ENCODE data around the gene RSPH6A.

DNA sequence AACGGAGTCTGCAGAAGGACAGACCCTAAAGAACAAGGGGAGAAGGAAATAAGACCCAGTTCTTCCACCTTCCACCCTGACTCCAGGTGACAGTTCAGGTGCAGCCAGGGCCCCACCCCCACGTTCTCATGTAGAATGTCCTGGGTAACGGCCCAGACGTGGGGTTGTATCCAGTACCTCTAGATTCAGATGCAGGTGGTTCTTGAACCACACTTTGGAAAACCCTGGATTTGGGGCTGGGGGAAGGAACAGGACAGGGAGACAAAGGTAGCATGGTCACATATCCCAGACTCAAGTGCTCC lies 35.0 kb downstream of the RSPH6A start:
- TF ChIP-seq, protein P1, sequence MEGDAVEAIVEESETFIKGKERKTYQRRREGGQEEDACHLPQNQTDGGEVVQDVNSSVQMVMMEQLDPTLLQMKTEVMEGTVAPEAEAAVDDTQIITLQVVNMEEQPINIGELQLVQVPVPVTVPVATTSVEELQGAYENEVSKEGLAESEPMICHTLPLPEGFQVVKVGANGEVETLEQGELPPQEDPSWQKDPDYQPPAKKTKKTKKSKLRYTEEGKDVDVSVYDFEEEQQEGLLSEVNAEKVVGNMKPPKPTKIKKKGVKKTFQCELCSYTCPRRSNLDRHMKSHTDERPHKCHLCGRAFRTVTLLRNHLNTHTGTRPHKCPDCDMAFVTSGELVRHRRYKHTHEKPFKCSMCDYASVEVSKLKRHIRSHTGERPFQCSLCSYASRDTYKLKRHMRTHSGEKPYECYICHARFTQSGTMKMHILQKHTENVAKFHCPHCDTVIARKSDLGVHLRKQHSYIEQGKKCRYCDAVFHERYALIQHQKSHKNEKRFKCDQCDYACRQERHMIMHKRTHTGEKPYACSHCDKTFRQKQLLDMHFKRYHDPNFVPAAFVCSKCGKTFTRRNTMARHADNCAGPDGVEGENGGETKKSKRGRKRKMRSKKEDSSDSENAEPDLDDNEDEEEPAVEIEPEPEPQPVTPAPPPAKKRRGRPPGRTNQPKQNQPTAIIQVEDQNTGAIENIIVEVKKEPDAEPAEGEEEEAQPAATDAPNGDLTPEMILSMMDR (CRISPR knock-in tag; IDR thresholded peaks at IDR 0.05), result no peak
- TF ChIP-seq ZFP36 (IDR thresholded peaks at IDR 0.05; ENCODE audit: borderline replicate concordance, low read depth, low read length, partially characterized antibody), result no peak
- no peak for TF ChIP-seq PAX8 (CRISPR knock-in tag; IDR thresholded peaks at IDR 0.05; ENCODE audit: borderline replicate concordance)
- TF ChIP-seq ARHGAP35 (CRISPR knock-in tag; IDR thresholded peaks at IDR 0.05; ENCODE audit: borderline replicate concordance), result no peak
- TF ChIP-seq PBX3 (CRISPR knock-in tag; IDR thresholded peaks at IDR 0.05; ENCODE audit: borderline replicate concordance), result no peak
- TF ChIP-seq ZNF232 (CRISPR knock-in tag; IDR thresholded peaks at IDR 0.05; ENCODE audit: borderline replicate concordance), result no peak

Data from HepG2 (cell line).